Gastroesophageal sphincter (tissue), 3 donors: ENCODE results near the gene PUS10.

Experiments
- CTCF ChIP-seq, 4 experiments: fragments of 200-600 bp in 2 of 4; fragments of 450-650 bp in 2 of 4; sonication (generic) in 1 of 4; IDR thresholded peaks; one replicate each; pipeline ENCODE4 v1.5.1; 2017 to 2019; ENCODE audit warnings: antibody characterized with exemption in 4 of 4, mild to moderate bottlenecking in 2 of 4, moderate library complexity in 2 of 4
- POLR2A ChIP-seq, 2 donors: fragments of 450-650 bp; IDR thresholded peaks; one replicate each; pipeline ENCODE4 v1.6.1; 2017; ENCODE audit warnings: antibody characterized with exemption in 2 of 2, mild to moderate bottlenecking in 2 of 2, moderate library complexity in 1 of 2
- POLR2AphosphoS5 ChIP-seq: sonication (generic); formaldehyde crosslinking; IDR thresholded peaks from one replicate; pipeline ENCODE4 v1.6.1; 2017; ENCODE audit warnings: antibody characterized with exemption

GRCh38 chr2:60972889-60973656 lies 45.0 kb downstream of the PUS10 start:
- no peak for TF ChIP-seq CTCF (IDR thresholded peaks at IDR 0.05)
- no peak for TF ChIP-seq POLR2A (IDR thresholded peaks at IDR 0.05)
- no peak for TF ChIP-seq POLR2AphosphoS5
